ENCODE measurements around the gene CD300E. TPM values are rescaled to one million over a fixed set of nuclear protein-coding genes. Genes with fewer than 3 reads are reported as not detected.
"Not testable (repeated sequence)": the region's sequence is repeated elsewhere in the genome, so short reads cannot be mapped to it uniquely, and the experiment has no call there.

Gene CD300E
- total RNA-seq, 2 donors from 2014 or later = not detected

DNA sequence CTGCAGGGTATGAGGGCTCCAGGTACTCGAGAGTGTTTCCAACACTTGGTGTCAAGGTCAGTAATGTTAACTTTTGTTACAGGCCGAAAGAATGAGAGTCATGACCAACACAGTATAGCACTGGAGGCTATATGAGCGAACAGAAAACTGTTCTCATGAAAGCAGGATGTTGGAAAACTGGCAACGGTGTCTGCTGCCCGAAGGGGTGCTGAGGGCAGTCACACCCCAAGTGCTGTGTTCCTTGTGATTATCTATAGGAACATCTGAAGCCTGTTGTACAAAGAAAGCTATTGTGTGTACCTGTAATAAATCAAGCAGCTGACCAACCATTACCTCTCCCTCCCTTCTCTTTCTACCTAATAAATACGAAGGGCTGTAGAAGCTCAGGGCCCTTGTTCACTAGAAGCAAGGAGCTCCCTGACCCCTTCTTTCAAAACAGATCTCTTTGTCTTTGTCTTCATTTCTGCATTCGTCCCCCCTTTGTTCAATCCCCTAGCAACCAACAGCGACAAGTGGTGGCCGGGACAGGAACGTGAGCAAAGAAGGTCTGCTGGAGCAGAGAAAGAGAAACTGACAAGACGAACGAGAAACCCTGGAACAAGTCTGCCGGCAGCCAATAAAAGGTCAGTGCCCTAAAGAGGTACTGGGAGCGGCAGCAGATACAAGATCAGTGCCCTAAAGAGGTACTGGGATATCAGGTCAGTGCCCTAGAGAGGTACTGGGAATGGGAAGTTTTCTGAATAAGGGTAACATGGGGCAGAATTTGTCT is 39.1 kb downstream of the CD300E start:
- Mint-ChIP-seq H3K4me3 (no peak overlapping the region), H3K4me1 (ENCODE audit: low read depth) (no peaks in the 10 kb centered on the region), H3K36me3 (ENCODE audit: insufficient read depth in 2 of 2) (no peaks in the 10 kb centered on the region), H3K9me3 (peaks cover 0 to 2% of the 10 kb centered on the region in 2 donors), H3K27me3 (ENCODE audit: low read depth) (no peaks in the 10 kb centered on the region), H3K27ac (no peak overlapping the region)
- no peak for ATAC-seq (replicated peaks in 1 of 2)
- no peak for DNase-seq

DNA sequence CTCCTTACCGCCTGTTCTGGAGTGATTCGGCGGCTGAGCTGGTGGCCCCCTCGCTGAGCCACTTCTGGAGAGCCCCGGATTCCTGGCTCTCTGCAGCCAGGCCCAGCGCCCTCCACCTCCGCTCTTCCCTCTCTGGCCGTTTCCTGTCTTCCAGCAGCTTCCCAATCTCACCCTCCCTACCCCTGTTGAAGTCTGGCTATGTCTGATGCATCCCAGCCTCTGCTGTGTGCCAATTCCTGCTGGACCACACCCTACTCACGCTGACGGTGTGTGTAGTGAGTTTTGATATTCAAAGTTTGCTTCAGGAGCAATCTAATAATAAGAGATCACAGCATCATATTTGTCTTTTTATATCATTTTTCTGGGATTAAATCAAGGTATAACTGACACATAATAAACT is 40.9 kb downstream of the CD300E start:
- H3K9me3 Mint-ChIP-seq = peaks cover 0 to 2% of the 10 kb centered on the region in 2 donors
- no peaks in the 10 kb centered on the region for H3K36me3 Mint-ChIP-seq (ENCODE audit: insufficient read depth in 2 of 2)
- H3K27ac Mint-ChIP-seq = no peak overlapping the region
- ATAC-seq (replicated peaks in 1 of 2) = no peak
- no peak overlapping the region for H3K4me3 Mint-ChIP-seq
- peaks cover 4% of the 10 kb centered on the region for H3K4me1 Mint-ChIP-seq (ENCODE audit: low read depth)
- no peak for DNase-seq
- H3K27me3 Mint-ChIP-seq (ENCODE audit: low read depth) = no peaks in the 10 kb centered on the region

DNA sequence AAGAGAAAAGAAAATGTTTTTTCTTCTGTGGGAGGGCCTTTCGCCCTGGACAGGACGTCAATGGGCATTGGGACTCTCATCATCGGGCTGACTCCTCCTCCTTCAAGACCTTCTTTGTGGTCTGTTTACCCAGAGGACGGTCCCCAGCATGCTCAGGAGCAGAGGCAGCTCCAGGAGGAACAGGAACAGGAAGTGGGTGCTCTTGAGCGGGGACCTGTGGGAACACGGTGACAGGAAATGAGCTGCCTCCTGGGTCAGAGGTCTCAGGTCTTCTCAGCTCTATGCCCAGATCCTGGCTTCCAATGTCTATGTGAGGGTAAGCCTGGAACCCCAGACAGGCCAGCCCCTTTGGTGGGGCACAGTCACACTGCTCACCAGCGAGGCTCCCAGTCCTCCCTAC is 43.6 kb downstream of the CD300E start:
- no peak for ATAC-seq (replicated peaks in 1 of 2)
- peaks cover 4% of the 10 kb centered on the region for H3K4me1 Mint-ChIP-seq (ENCODE audit: low read depth)
- H3K36me3 Mint-ChIP-seq (ENCODE audit: insufficient read depth in 2 of 2) = no peaks in the 10 kb centered on the region
- peaks cover 5% of the 10 kb centered on the region for H3K27me3 Mint-ChIP-seq (ENCODE audit: low read depth)
- H3K9me3 Mint-ChIP-seq = peaks cover 2 to 3% of the 10 kb centered on the region in 2 donors
- H3K4me3 Mint-ChIP-seq = no peak overlapping the region
- no peak for DNase-seq
- H3K27ac Mint-ChIP-seq = no peak overlapping the region

DNA sequence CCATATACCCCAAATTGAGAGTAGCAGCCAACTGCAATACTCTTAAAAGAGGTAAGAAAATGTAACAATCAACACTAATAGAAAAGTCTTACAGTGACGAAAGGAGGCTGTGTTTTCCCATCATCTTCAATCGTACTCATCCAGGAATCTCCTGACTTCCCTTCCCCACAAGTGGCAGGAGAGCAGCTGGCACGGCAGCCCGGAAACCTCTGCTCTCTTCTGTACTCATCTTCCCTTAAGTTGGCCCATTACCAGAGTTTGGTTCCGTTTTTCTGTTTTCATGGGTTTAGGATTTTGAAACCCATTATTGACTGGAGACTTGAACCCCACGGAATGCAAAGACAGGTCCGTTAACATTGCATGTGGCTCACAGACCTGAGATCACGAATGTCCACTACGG is 44.6 kb downstream of the CD300E start:
- ATAC-seq (replicated peaks in 1 of 2) (no peak), DNase-seq (no peak)
- Mint-ChIP-seq H3K27ac (no peak overlapping the region), H3K4me3 (no peak overlapping the region), H3K36me3 (ENCODE audit: insufficient read depth in 2 of 2) (no peaks in the 10 kb centered on the region), H3K9me3 (peaks cover 0 to 3% of the 10 kb centered on the region in 2 donors), H3K4me1 (ENCODE audit: low read depth) (peaks cover 4% of the 10 kb centered on the region), H3K27me3 (ENCODE audit: low read depth) (peaks cover 13% of the 10 kb centered on the region)

DNA sequence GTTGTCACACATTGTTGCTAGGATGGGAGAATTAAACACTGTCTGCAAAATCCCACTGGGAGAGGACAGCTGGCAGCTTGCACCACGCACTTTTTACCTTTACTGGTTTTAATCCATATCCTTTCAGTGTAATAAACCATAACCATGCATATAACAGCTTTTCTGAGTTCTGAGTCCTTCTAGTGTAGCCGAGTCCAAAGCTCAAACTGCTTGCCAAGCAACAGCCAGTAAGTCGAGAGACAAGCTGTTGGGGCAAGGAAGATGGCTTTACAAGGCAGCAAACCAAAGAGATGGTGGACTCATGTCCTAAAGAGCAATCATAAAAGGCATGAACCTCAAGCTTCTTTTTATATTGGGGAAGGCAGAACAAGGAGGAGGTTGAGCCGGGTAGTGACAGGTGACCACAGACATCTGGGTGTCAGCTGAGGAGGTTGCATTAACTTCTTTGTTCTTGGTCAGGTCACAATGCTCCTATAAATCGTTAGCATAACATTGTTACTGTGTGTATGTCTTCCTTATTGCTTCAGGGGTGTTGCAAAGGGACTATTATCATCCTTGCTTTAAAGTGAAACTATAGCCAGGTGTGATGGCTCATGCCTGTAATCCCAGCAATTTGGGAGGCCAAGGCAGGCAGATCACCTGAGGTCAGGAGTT is 48.9 kb downstream of the CD300E start:
- no peak overlapping the region for H3K27ac Mint-ChIP-seq
- peaks cover 0 to 3% of the 10 kb centered on the region in 2 donors for H3K9me3 Mint-ChIP-seq
- no peak overlapping the region for H3K4me3 Mint-ChIP-seq
- DNase-seq (no peak), ATAC-seq (replicated peaks in 1 of 2) (no peak)
- no peaks in the 10 kb centered on the region for H3K36me3 Mint-ChIP-seq (ENCODE audit: insufficient read depth in 2 of 2)
- peaks cover 13% of the 10 kb centered on the region for H3K27me3 Mint-ChIP-seq (ENCODE audit: low read depth)
- H3K4me1 Mint-ChIP-seq (ENCODE audit: low read depth) = peaks cover 14% of the 10 kb centered on the region

DNA sequence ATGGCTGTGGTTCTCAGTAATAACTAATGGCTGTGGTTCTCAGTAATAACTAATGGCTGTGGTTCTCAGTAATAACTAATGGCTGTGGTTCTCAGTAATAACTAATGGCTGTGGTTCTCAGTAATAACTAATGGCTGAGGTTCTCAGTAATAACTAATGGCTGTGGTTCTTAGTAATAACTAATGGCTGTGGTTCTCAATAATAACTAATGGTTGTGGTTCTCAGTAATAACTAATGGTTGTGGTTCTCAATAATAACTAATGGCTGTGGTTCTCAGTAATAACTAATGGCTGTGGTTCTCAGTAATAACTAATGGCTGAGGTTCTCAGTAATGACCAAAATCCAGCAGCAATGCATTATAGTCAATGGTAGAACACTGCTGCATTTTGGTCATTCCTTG is 49.9 kb downstream of the CD300E start:
- not testable (repeated sequence) for ATAC-seq (replicated peaks in 1 of 2); H3K27ac Mint-ChIP-seq; H3K36me3 Mint-ChIP-seq (ENCODE audit: insufficient read depth in 2 of 2); H3K4me3 Mint-ChIP-seq; DNase-seq; H3K9me3 Mint-ChIP-seq
- Mint-ChIP-seq H3K27me3 (ENCODE audit: low read depth) (peaks cover 18% of the 10 kb centered on the region), H3K4me1 (ENCODE audit: low read depth) (peaks cover 21% of the 10 kb centered on the region)

DNA sequence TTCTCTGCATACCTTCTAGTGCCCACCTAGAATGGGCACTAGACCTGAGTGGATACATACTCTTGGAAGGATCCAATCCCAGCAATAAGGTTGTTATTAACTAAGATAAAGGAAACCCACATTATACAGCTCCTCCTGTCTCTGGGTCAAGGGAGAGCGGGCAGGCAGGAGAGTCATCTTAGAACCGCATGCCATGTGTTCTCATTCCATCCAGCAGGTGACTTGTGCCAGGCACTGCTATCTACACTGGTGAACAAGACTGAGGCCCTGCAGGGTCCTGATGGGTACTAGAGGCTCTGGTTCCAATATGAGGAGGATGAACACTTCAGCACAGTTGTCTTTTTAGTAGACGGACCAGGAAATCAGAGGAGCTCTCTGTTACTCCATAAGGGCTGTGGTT is 50.4 kb downstream of the CD300E start:
- H3K9me3 Mint-ChIP-seq = peaks cover 3 to 7% of the 10 kb centered on the region in 2 donors
- H3K36me3 Mint-ChIP-seq (ENCODE audit: insufficient read depth in 2 of 2) = peaks cover 0 to 2% of the 10 kb centered on the region in 2 donors
- no peak overlapping the region for H3K4me3 Mint-ChIP-seq
- ATAC-seq (replicated peaks in 1 of 2) (no peak), DNase-seq (no peak)
- peaks cover 23% of the 10 kb centered on the region for H3K27me3 Mint-ChIP-seq (ENCODE audit: low read depth)
- peaks cover 25% of the 10 kb centered on the region for H3K4me1 Mint-ChIP-seq (ENCODE audit: low read depth)
- H3K27ac Mint-ChIP-seq = no peak overlapping the region

DNA sequence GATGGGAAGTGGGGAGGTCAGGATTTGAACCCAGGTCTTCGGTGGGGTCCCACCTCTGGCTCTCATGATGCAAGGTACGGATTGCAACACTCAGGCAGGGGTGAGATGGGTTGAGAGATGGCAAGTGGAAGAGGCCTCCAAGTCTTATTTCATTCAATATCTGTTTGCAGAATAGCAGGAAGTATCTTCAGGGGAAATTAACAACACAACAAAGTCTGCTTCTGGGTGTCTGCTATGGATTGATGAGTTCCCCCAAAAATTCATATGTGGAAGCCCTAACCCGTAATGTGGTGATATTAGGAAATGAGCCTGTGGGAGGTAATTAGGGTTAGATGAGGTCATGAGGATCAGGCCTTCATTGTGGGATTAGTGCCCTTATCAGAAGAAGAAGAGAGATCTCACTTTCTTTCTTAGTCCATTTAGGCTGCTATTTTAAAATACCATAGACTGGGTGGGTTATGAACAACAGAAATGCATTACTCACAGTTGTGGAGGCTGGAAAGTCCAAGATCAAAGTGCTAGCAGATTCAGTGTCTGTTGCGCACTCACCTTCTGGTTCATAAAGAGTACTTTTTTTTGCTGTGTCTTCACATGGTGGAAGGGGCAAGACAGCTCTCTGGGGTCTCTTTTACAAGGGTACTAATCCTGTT is 51.8 kb downstream of the CD300E start:
- H3K27me3 Mint-ChIP-seq (ENCODE audit: low read depth) = peaks cover 25% of the 10 kb centered on the region
- H3K27ac Mint-ChIP-seq = no peak overlapping the region
- ATAC-seq (replicated peaks in 1 of 2) (peak in 1 of 2 donors; percentile 27), DNase-seq (no peak)
- peaks cover 27% of the 10 kb centered on the region for H3K4me1 Mint-ChIP-seq (ENCODE audit: low read depth)
- H3K9me3 Mint-ChIP-seq = peaks cover 3 to 7% of the 10 kb centered on the region in 2 donors
- no peak overlapping the region for H3K4me3 Mint-ChIP-seq
- peaks cover 0 to 2% of the 10 kb centered on the region in 2 donors for H3K36me3 Mint-ChIP-seq (ENCODE audit: insufficient read depth in 2 of 2)

DNA sequence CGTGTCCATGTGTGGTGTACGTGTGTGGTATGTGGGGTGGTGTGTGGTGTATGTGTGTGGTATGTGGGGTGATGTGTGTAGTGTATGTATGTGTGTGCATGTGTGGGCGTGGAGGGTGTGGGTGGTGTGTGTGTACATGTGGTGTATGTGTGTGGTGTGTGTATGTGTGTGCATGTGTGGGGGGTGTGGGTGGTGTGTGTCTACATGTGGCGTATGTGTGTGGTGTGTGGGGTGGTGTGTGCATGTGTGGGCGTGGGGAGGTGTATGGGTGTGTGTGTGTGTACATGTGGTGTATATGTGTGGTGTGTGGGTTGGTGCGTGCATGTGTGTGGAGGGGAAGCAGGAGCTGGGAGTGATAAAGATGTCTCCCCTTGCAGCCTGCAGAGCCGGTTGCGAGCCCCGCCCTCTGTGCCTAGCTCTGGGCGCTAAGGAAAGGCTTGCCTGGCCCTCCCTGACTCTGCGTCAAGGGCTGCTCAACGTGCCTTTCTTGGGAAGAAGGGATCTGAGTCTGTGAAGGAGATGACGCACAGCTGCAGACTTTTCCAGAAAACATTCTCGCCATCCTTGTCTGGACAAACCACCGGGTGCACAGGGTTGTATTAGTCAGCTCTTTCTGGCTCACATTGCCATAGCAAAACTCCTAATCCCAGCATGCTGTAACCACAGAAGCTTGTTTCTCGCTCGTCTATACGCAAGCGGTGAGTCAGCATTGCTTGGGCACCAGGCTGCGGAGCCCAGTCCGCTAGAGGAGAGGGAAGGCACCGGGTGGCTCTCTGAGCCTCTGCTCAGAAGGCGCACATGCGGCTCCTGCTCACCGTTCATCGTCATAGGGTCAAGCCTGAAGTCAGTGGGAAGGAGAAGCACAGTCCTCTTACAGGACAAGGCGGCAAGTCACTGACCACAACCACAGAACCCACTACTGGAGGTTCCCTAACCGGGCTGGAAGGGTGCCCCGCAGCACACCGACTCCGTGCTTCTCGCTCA is 54.2 kb downstream of the CD300E start:
- peaks cover 0 to 2% of the 10 kb centered on the region in 2 donors for H3K36me3 Mint-ChIP-seq (ENCODE audit: insufficient read depth in 2 of 2)
- peak overlapping the region in 1 of 2 donors; percentile 2 for H3K4me3 Mint-ChIP-seq
- DNase-seq (peak; percentile 43 to 44), ATAC-seq (replicated peaks in 1 of 2) (peak; percentile 75 to 78)
- H3K9me3 Mint-ChIP-seq = peaks cover 0 to 7% of the 10 kb centered on the region in 2 donors
- H3K27me3 Mint-ChIP-seq (ENCODE audit: low read depth) = peaks cover 14% of the 10 kb centered on the region
- no peak overlapping the region for H3K27ac Mint-ChIP-seq
- H3K4me1 Mint-ChIP-seq (ENCODE audit: low read depth) = peaks cover 27% of the 10 kb centered on the region

DNA sequence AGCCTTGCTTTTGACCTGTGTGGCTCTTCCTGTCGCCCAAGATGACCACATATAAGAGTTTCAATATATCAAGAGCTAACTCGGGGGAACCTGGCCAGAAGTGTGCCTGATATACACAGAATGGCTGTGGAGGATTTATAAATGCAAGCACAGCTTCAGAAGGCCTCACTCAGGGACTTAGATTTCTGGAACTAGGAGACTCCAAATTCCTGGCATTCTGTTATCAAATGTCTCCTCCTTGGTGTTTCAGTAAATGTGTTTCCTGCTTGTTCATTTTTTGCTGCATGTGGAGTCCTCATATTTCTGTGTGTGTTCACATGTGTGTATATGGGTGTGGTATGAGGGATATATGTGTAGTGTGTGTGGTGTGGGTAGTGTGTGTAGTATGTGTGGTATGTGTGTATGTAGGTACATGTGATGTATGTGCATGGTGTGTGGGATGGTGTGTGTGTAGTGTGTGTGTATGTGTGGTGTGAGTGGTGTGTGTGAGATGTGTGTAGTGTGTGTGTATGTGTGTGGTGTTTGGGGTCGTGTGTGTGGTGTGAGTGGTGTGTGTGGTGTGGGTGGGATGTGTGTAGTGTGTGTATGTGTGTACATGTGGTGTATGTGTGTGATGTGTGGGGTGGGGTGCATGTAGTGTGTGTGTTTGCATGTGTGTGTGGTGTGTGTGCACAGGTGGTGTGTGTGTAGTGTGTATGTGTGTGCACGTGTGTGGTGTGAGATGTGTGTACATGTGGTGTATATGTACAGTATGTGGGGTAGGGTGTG is 55.2 kb downstream of the CD300E start:
- DNase-seq (no peak), ATAC-seq (replicated peaks in 1 of 2) (no peak)
- H3K9me3 Mint-ChIP-seq = peaks cover 0 to 7% of the 10 kb centered on the region in 2 donors
- H3K27ac Mint-ChIP-seq = no peak overlapping the region
- peaks cover 18% of the 10 kb centered on the region for H3K27me3 Mint-ChIP-seq (ENCODE audit: low read depth)
- peaks cover 27% of the 10 kb centered on the region for H3K4me1 Mint-ChIP-seq (ENCODE audit: low read depth)
- H3K4me3 Mint-ChIP-seq = no peak overlapping the region
- peaks cover 0 to 2% of the 10 kb centered on the region in 2 donors for H3K36me3 Mint-ChIP-seq (ENCODE audit: insufficient read depth in 2 of 2)

DNA sequence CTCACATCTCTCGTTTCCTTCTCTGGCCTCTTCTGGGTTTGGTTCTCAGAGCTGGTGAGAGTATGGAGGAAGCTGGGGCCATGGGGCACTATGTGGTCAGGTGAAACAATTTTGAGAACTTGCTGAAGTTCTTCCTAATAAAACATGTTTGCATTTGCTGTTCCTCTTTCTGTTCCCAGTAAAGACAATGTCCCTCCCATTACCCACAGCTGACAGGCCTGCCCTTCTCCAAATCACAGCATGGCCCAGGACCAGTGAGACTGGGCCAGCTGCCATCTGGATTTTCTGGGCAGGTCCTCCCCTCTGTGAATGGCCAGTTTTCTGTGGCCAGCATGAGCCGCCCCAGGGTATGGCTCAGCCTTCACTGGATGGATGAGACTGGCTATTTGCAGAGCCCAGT is 56.1 kb downstream of the CD300E start, which contains the start of gene CD300H:
TSS of gene CD300H (minus strand) at position 113 of the 400 bp plus-strand sequence.
- Mint-ChIP-seq H3K9me3 (peaks cover 0 to 7% of the 10 kb centered on the region in 2 donors), H3K27ac (no peak within 1 kb of the TSS), H3K27me3 (ENCODE audit: low read depth) (peaks cover 20% of the 10 kb centered on the region), H3K36me3 (ENCODE audit: insufficient read depth in 2 of 2) (peaks cover 0 to 2% of the 10 kb centered on the region in 2 donors), H3K4me1 (ENCODE audit: low read depth) (peaks cover 27% of the 10 kb centered on the region), H3K4me3 (no peak within 1 kb of the TSS)
- no peak for DNase-seq
- ATAC-seq (replicated peaks in 1 of 2) = no peak
